A204.1 (cell line): ENCODE measurements around the gene HNRNPF.

Experiments
- FAIRE-seq: peaks from 2 replicates; lab custom pipeline; 2012; peaks lifted over from hg19 to GRCh38; lab: Jason Lieb, UNC

Gene HNRNPF

DNA sequence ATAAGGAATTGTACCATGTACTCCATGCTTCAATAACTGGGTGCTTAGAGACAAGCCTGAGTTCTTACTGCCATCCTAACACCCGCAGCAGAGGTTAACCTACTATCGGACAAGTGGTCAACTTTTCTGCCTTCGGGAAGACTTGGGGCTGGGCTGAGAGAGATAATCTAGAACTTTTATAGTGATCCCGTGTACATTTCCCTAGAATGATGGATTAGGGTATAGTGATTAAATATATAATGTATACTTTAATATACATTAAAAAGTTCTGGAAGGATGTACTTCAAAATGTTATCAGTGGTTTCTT lies 12.2 kb upstream of the HNRNPF start:
- FAIRE-seq, result no peak

DNA sequence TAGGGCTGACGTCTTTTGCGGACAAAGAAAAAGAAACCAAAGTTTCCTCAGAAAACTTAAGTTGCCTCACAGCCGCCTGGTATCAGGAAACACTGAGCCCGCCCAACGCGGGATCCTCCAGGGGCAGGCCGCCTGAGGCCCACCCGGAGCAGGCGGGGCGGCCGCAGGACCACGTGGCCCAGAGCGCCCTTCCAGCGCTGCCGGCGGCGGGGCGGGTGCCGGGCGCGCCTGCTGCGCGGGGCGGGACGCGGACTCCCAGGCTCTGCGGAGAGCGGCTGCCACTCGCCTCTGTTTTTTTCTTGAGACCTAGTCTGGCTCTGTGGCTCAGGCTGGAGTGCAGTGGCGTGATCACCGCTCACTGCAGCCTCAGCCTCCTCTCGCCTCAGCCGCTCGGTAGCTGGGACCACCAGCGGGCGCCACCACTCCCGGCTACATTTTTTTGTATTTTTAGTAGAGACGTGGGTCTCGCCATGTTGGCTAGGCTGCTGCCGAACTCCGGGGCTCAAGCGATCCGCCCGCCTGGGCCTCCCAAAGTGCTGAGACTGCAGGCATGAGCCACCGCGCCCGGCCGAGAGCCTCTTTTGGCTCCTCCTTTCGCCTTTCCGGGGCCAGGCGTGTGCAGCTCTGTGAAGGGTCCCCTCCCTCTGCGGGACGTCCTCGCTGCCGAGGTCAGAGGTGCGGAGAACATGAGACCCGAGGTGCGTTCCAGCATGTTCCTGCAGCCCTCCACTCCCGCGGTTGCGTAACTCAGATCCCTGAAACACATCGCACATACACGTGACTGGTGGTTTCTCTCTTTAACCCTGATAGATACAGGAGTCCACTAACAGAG lies 11.6 kb upstream of the HNRNPF start:
- no peak for FAIRE-seq

DNA sequence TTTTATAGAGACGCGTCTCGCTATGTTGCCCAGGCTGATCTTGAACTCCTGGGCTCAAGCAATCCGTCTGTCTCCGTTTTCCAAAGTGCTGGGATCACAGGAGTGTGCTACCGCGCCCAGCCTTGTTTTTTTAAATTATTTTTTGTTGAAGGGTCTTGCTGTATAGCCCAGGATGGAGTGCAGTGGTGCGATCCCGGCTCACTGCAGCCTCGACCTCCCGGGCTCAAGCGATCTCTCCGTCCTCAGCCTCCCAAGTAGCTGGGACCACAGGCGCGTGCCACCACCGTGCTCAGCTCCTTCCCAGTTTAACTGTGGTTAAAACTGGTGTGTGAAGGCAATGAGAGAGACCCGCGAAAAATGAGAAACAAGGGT lies 11.0 kb upstream of the HNRNPF start:
- FAIRE-seq, result no peak

DNA sequence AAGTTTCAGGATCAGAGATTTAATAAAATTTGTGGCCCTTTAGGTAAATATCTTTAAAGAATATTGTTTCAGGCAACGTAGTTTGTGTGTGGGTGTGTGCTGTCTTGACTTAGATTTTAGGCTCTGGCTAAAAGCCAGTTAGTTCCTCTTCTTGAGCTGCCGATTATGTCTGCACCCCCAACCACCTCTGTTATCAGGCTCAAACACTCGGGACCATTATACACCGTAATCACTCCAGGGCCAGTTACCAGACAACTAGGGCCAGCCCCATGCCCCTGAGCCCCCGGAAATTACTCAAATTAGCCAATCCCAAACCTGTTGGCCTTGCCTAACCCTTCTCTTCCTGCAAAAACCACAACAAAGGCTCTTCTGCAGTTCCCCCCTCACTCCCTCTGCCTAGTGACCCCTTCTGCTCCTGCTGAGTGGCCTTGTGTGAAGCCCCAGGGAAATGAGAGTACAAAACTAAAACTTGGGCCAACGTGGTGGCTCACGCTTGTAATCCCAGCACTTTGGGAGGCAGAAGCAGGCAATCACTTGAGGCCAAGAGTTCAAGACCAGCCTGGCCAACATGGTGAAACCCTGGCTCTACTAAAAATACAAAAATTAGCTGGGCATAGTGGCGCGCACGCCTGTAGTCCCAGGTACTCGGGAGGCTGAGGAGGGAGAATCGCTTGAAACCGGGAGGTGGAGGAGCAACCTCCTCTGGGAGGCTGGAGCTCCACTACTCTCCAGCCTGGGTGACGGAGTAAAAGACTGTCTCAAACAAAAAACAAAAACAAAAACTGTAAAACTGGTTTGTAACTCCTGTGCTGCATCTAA lies 9.2 kb upstream of the HNRNPF start:
- no peak for FAIRE-seq

DNA sequence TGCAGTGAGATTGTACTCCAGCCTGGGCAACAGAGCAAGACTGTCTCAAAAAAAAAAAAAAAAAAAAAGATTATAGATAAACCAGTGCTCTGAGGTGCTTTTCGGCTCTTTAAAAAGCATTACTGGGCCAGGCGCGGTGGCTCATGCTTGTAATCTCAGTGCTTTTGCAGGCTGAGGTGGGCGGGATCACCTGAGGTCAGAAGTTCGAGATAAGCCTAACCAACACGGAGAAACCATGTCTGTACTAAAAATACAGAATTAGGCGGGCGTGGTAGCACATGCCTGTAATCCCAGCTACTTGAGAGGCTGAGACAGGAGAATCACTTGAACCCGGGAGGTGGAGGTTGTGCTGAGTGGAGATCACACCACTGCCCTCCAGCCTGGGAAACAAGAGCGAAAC lies 6.6 kb upstream of the HNRNPF start:
- no peak for FAIRE-seq

DNA sequence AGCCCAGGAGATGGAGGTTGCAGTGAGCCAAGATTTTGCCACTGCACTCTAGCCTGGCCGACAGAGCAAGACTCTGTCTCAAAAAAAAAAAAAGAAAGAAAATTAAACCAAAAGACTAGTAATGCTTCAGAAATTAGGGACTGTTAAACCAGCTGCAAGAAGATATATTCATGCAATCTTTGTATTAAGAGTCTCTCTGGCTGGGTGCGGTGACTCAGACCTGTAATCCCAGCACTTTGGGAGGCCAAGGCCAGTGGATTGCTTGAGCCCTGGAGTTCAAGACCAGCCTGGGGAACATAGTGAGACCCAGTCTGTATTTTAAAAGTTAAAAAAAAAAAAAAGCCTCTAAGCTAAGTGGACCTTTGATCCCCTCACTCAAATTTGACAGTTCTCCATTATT lies 2.5 kb upstream of the HNRNPF start:
- FAIRE-seq, result no peak

DNA sequence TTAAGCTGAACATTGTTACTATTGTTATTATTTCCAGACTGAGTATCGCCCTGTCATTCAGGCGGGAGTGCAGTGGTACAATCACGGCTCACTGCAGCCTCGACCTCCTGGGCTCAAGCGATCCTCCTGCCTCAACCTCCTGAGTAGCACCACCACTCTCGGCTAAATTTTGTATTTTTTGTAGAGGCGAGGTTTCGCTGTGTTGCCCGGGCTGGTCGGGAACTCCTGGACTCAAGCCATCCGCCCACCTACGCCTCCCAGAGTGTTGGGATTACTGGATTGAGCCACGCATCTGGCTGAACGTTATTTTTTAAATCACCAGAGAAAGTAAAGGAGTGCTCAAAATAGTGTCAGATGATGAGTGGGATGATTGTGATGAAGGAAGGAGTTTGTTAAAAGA lies 1.4 kb upstream of the HNRNPF start:
- no peak for FAIRE-seq

DNA sequence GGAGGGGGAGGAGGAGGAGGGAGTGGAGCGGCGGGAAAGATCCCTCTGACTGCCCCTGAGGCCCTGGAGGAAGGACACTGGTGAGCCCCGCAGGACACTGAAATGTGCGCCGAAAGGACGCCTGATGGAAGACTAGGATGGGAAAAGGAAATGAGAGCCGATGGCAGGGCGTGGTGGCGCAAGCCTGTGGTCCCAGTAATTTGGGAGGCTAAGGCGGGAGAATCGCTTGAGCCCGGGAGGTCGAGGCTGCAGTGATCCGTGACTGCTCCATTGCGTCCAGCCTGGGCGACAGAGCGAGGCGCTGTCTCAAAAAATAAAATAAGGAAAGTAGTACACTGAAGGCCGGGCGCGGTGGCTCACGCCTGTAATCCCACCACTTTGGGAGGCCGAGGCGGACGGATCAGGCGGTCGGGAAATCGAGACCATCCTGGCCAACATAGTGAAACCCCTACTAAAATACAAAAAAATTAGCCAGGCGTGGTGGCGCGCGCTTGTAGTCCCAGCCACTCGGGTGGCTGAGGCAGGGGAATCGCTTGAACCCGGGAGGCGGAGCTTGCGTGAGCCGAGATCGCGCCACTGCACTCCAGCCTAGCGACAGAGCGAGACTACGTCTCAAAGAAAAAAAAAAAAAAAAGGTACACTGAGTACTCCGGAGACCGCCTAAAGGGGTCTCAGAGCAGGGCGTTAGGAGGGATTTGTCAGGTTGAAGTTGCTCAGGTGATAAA lies 561 bp upstream of the HNRNPF start:
- no peak for FAIRE-seq

DNA sequence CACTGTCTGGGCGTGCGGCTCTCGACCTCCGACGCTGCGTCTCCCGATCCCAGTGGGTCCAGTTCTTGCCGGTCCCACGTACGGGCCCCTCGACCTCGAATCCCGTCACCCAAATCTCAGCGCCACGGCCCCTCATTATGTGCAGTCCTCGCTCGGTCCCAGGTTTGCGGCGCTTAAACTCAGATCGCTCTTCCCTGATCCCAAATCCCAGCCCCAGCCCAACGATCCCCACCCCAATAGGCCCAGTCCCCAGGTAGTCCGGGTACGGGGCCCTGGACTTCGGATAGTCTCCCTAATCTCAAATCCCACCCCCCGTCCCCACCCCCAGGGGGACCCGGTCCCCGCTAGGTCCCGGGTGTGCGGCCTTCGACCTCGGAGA lies 666 bp downstream of the HNRNPF start:
- no peak for FAIRE-seq

DNA sequence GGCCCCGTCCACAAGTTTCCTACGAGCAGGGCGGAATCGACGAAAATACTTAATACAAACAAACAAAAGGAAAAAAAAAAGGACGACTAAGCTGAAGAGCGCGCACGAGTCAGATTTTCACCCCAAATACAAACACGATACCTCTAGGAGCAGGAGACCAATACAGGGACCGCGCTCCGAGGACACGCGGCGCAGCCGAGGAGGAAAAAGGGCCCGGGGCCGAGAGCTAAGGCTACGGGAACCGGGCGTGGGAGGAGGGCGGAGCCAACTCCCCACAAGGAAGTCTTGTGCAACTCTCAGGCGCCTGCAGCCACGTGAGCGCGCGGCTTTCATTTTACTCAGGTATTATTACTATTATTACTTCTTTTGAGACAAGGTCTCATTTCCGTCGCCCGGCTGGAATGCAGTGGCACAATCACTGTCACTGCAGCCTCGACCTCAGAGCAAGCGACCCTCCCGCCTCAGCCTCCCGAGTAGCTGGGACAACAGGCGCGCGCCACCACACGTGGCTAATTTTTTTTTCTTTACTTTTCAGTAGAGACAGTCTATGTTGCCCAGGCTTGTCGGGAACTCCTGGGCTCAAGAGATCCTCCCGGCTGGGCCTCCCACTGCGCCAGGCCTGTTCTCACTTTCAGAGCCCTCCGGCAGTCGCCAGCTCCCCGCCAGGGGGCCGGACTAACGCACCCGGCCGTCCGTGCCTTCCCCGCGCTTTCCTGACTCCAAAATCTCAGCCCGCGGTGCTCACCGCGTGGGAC lies 1.2 kb downstream of the HNRNPF start:
- FAIRE-seq, result no peak

DNA sequence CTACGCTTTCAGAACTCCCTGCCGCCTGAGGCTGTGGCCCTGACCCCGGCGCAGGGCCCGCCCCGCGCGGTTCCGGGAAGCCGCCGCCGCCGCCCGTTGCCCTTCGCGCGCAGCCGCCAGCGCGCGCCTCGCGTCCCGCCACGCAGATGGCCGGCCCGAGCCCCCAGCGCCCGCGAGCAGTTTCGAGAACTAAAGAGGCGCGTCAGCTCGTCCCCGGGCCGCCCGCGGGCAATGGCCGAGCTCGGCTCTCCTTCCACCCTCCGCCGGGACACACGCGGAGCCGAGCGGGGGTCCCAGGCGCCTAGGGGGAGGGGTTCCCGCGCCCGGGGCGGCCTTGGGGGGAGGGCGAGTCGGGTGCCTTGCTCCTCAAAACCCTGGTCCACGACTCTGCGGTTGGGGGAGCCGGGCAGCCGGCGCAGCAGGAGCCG lies 1.8 kb downstream of the HNRNPF start:
- FAIRE-seq, result no peak

DNA sequence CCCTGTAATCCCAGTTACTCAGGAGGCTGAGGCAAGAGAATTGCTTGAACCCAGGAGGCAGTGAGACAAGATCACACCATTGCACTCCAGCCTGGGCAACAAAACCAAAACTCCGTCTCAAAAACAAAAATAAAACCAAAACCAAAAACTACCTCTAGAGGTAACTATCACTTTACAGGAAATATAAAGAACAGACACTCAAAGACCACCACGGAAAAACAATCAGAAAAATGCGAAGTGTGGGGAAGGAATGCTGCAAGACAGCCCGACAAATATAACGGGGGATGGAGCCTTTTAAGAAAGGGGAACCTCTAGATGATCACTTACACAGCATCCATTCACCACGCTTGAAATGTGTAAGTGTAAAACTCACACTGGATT lies 4.3 kb downstream of the HNRNPF start:
- FAIRE-seq, result no peak

DNA sequence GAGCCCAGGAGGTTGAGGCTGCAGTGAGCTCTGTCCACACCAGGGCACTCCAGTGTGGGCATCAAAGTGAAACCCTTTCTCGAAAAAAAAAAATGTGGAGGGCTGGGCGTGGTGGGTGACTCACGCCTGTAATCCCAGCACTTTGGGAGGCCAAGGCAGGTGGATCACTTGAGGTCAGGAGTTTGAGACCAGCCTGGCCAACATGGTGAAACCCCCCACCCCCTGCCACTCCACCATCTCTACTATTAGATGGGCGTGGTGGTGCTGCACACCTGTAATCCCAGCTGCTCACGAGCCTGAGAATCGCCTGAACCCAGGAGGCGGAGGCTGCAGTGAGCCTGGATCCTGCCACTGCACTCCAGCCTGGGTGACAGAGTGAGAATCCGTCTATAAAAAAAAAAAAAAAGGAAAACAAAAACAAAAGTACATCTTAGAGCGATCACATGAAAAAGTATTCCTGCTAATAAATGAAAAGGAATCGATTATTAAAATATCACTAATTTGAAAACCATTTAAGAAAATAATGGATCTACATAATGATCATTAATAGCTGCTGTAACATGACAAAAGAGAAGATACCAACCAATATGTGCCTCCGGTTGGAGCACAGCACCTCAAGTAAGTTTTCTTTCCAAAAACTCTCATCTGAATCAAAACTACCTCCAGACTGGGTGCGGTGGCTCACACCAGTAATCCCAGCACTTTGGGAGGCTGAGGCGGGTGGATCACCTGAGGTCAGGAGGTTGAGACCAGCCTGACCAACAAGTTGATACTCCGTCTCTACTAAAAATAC lies 4.9 kb downstream of the HNRNPF start:
- FAIRE-seq, result no peak

DNA sequence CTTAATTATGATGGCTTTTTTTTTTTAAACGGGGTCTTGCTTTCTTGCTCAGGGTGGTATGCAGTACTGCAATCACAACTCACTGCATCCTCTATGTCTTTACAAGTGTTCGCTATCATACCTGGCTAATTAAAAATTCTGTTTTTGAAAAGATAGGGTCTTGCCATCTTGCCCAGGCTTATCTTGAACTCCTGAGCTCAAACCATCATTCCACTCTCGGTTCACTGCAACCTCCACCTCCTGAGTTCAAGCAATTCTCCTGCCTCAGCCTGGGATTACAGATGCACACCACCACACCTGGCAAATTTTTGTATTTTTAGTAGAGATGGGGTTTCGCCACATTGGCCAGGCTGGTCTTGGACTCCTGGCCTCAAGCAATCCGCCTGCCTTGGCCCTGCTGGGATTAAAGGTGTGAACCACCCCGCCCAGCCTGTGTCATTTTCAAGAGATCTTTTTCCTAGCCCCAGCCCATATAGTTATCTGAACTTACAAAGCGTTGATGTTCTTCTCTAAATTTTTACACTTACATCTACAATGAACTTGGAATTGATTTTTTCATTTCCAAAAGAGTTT lies 6.0 kb downstream of the HNRNPF start:
- FAIRE-seq, result no peak

DNA sequence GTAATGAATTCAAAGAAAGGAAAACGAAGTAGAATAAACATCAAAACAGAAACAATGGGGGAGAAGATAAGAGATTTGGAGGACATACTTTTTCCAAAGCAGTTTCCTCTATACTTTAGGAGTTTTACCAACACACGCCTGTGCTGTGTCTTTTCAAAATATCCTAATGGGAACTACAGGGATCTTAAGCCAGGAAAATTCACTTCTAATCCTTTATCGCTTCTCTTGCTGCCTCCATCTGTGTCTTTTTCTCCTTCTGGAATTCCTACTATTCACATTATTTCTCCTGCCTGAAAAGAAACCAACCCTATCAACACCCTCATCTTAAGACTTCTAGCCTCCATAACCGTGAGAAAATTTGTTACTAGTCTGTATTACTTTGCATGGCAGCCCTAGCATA lies 6.8 kb downstream of the HNRNPF start:
- no peak for FAIRE-seq

DNA sequence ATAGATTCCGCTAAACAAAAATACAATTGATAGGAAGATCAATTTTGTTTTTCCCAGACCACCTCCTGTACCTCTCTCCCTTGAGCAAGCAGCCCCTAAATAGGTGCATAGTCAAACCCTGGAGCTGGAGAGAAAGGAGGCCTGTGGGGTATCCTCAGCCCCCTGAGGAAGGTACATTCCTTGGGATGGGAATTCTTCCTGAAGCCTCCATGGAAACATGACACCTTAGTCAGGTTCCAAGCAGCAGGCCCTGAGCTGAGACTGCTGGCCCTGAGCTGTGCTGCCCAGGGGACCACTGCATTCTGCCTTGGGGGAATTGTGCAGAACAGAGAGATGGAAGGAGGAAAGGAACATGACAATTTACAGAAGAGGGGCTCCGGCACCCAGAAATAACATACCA lies 7.4 kb downstream of the HNRNPF start:
- FAIRE-seq, result no peak

DNA sequence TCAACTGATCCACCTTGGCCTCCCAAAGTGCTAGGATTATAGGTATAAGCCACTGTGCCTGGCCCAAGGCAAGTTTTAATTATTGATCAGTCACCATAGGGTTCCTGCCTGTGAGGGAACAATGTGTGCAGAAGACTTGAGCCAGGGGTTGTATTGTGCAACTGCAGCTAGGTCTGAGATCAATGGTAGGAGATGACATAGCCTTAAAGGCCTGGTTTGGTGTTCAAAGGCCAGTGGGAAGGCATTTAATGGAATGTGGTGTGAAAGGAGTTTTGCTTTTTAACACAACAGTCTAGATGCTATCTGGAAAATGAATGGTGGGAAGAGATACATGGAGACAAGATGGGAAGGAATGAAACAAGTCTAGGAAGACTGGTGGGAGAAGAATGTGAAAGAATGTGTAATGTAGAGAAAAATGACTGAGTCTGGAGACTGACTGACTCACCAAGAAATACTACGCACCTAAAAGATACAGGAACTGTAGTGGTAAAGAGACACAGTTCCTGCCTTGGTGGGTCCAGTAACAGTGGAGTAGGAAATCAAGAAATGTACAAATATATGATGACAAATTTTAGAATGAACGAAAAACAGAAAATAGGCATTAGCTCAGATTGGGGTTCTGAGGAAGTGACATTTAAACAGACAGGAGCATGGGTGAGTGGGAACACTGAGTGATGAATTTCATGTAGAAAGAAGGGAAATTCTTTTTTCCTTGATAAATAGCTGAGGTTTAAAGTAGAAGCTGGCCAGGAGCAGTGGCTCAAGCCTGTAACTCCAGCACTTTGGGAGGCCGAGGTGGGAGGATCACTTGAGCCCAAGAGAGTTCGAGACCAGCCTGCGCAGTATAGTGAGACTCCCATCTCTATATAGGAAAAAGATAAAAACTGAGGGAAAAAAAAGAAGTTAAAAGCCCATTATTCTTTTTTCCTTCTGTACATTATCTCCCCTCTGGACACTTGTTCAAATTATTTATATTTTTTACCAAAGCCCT lies 9.4 kb downstream of the HNRNPF start:
- FAIRE-seq, result no peak

DNA sequence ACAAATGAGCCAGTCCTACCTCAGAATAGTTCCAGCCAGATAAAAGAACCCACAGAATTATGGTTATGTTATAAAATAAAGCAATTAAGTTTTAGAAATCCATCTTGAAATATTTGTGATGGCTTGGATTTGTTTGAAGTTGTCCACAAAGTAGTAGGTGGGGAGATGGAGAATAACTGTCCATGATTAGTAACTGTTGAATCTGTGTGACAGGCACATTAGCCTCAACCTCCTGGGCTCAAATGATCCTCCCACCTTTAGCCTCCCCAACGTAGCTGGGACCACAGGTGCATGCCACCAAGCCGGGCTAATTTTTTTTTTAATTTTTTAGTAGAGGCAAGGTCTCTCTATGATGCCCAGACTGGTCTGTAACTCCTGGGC lies 10.1 kb downstream of the HNRNPF start:
- no peak for FAIRE-seq

DNA sequence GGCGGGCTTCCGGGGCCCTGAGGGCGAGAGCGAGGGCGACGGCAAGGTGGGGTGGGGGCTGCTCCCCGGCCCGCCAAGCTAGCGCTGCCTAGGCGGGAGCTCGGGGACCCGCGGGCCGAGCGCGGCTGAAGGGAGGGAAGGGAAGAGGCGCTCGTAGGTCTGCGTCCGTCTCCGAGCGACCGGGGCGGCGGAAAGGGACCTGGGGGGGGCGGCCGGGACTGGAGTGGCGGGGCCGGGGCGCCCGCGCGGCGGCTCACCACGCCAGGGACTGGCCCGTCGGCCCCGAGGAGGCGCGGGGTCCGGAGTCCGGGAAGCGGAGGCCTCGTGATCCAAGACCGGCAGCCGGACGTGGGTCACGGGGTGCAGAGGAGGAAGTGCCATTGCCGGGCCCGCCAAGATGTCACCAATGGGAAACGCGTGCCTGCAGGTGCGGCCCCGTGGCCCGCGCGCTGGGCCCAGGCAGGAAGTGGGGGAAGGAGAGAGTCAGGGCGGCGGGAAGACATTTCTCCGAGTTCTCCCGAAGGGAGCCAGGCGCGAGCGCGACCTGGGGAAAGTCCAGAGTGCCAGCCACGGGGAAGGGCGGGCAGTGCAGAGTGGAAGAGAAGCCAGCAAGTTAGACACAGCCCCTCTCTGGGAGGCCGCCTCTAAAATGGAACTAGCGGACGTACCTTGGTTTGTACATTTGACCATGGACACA lies 11.9 kb downstream of the HNRNPF start:
- no peak for FAIRE-seq
